GM18498 (cell line): ENCODE measurements around the gene KAZALD1.

Experiments
- ATAC-seq: cut with Tn5 transposase; IDR thresholded peaks from one replicate; pipeline ENCODE4 v1.9.1; 2021; ENCODE audit warnings: mild to moderate bottlenecking, moderate library complexity; ENCODE audit not compliant: unreplicated experiment

Gene KAZALD1

GRCh38 chr10:101091546-101092290, 29.9 kb downstream of the KAZALD1 start:
- no peak for ATAC-seq

GRCh38 chr10:101092881-101093354, 31.1 kb downstream of the KAZALD1 start:
- no peak for ATAC-seq

- ATAC-seq: no peak
Observed at GRCh38 chr10:101094121-101094879, 32.5 kb downstream of the KAZALD1 start.

GRCh38 chr10:101095004-101095403, 33.2 kb downstream of the KAZALD1 start:
- no peak for ATAC-seq

GRCh38 chr10:101095550-101096213, 33.9 kb downstream of the KAZALD1 start:
- ATAC-seq: peak; percentile 71

- no peak for ATAC-seq
Observed at GRCh38 chr10:101096378-101096777, 34.6 kb downstream of the KAZALD1 start.

GRCh38 chr10:101097881-101098280, 36.1 kb downstream of the KAZALD1 start:
- ATAC-seq: no peak

GRCh38 chr10:101099901-101100300, 38.1 kb downstream of the KAZALD1 start:
- no peak for ATAC-seq

GRCh38 chr10:101101372-101101881, 39.6 kb downstream of the KAZALD1 start:
- ATAC-seq: no peak

- ATAC-seq: no peak
Observed at GRCh38 chr10:101103430-101103829, 41.6 kb downstream of the KAZALD1 start.

- ATAC-seq: no peak
Observed at GRCh38 chr10:101106351-101106750, 44.6 kb downstream of the KAZALD1 start.

- no peak for ATAC-seq
Observed at GRCh38 chr10:101107771-101108170, 46.0 kb downstream of the KAZALD1 start.

- no peak for ATAC-seq
Observed at GRCh38 chr10:101110856-101111523, 49.2 kb downstream of the KAZALD1 start.

GRCh38 chr10:101111547-101111946, 49.8 kb downstream of the KAZALD1 start:
- ATAC-seq: no peak

GRCh38 chr10:101112799-101113594, 51.2 kb downstream of the KAZALD1 start:
- no peak for ATAC-seq

- ATAC-seq: no peak
Observed at GRCh38 chr10:101113890-101114403, 52.2 kb downstream of the KAZALD1 start.

GRCh38 chr10:101114646-101115045, 52.9 kb downstream of the KAZALD1 start:
- ATAC-seq: no peak
